Thoracic aorta (tissue), 2 donors: Measurements from ENCODE around the gene PANX2. TPM values are rescaled to one million over a fixed set of nuclear protein-coding genes. Genes with fewer than 3 reads are reported as not detected.
"Not testable (repeated sequence)": the region's sequence is repeated elsewhere in the genome, so short reads cannot be mapped to it uniquely, and the experiment has no call there.

ENCODE experiments used
- ATAC-seq: fragments of 150-250 bp; one replicate; pipeline ENCODE4 v1.8.0; 2017; ENCODE audit warnings: low read depth; ENCODE audit not compliant: insufficient number of reproducible peaks, low FRiP score
- DNase-seq: peaks from one replicate; pipeline ENCODE4 v3.0.0-alpha.2; 2020; ENCODE audit warnings: low spot score
- H3K27ac ChIP-seq, 2 donors: fragments of 200-600 bp; sonication (generic); 1 replicate in 1 of 2; 2 replicates in 1 of 2; pipeline ENCODE4 v1.5.1; 2016; ENCODE audit warnings: mild to moderate bottlenecking in 2 of 2, moderate library complexity in 2 of 2
- H3K27me3 ChIP-seq: fragments of 200-600 bp; sonication (generic); replicated peaks from 2 replicates; pipeline ENCODE4 v1.6.0; 2016; ENCODE audit warnings: mild to moderate bottlenecking; ENCODE audit not compliant: insufficient read depth
- H3K36me3 ChIP-seq: fragments of 200-600 bp; sonication (generic); one replicate; pipeline ENCODE4 v1.5.1; 2016
- H3K4me1 ChIP-seq, 2 donors: fragments of 200-600 bp; sonication (generic); 1 replicate in 1 of 2; 2 replicates in 1 of 2; pipeline versions ENCODE4 v1.5.1 to v1.6.0; 2016; ENCODE audit warnings: low read depth in 2 of 2, mild to moderate bottlenecking in 1 of 2; ENCODE audit not compliant: control insufficient read depth in 1 of 2
- H3K4me3 ChIP-seq: fragments of 200-600 bp; sonication (generic); 2 replicates; pipeline ENCODE4 v1.5.1; 2016; ENCODE audit warnings: mild to moderate bottlenecking
- H3K9me3 ChIP-seq: fragments of 200-600 bp; sonication (generic); 2 replicates; pipeline ENCODE4 v1.5.1; 2016
- CTCF ChIP-seq: fragments of 200-600 bp; sonication (generic); IDR thresholded peaks from one replicate; pipeline ENCODE4 v1.5.1; 2019; ENCODE audit warnings: antibody characterized with exemption
- total RNA-seq, 2 donors: library from RNA; depleted of rRNA; stranded (reverse); fragments of >200 nt; gene quantifications; one replicate each; pipeline versions ENCODE4 v1.1.0 to v1.2.3, GENCODE V29; 2016

The PANX2 gene
- total RNA-seq, 2 donors from 2014 or later = 2.5 to 4.1 TPM

GRCh38 chr22:50143096-50143495 is 27.4 kb upstream of the PANX2 start:
- H3K27ac ChIP-seq = no peak overlapping the region
- no peak for DNase-seq
- TF ChIP-seq CTCF = no peak
- no peak overlapping the region for H3K4me3 ChIP-seq
- H3K36me3 ChIP-seq = no peaks in the 10 kb centered on the region
- peaks cover 4 to 14% of the 10 kb centered on the region in 2 donors for H3K4me1 ChIP-seq
- no peaks in the 10 kb centered on the region for H3K27me3 ChIP-seq
- ATAC-seq = no peak
- H3K9me3 ChIP-seq = no peaks in the 10 kb centered on the region

DNA sequence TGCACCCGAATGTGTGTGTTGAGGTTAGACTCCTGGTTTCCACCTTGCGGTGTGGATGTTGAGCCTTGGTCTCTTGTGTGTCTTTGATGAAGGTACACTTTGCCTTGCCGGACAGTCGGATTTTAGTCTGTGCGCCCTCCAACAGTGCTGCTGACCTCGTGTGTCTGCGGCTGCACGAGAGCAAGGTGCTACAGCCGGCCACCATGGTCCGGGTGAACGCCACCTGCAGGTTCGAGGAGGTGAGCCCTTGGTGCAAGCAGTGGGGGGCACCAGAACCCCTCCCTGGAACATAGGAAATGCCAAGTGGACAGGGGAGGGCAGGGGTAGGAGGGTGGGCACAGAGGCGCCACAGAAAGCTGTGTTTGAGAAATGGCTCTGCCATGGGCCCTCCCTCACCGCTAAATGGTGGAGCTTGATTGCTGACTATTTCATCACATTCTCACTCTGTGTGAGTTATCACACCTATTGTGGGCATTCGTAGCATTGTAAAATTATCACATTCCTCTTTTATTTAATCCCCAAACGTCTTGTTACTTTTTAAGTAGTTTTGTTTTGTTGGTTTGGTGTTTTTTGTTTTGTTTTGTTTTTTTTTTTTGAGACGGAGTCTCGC is 26.4 kb upstream of the PANX2 start:
- TF ChIP-seq CTCF = no peak
- no peak for DNase-seq
- H3K36me3 ChIP-seq = no peaks in the 10 kb centered on the region

DNA sequence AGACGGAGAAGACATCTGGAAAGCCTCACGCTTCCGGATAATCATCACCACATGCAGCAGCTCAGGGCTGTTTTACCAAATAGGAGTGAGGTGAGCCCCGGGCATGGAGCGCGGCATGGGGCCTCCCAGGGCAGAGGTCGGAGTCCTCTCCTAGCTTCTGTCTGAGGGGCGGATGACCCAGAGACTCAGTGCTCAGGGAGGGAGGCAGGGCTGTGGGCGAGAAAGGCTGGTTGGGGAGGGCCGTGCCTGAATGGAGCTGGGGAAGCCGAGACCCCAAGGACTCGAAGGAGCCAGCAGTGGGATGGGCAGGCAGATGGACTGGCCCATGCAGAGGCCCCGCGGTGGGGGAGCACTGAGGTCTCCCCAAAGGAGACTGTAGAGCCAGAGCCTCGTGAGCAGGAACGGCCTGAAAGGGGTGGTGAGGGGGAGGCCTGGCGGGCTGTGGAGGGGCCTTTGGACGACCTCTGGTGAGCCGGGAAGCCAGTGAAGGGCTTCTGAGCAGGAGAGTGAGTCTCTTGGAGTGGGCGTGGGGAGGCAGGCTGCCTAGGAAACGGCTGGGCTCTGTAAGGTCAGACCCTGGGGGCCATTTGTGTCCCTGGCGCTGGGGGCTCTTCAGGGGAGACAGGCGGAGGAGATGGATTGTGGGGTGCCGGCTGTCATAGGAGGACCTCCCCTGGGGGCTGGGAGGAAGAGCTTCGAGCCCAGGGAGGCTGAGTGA is 24.7 kb upstream of the PANX2 start:
- no peak for ATAC-seq
- no peaks in the 10 kb centered on the region for H3K27me3 ChIP-seq
- peaks cover 4 to 14% of the 10 kb centered on the region in 2 donors for H3K4me1 ChIP-seq
- no peak overlapping the region for H3K4me3 ChIP-seq
- no peak overlapping the region for H3K27ac ChIP-seq
- no peaks in the 10 kb centered on the region for H3K36me3 ChIP-seq
- TF ChIP-seq CTCF = no peak
- DNase-seq = no peak
- H3K9me3 ChIP-seq = no peaks in the 10 kb centered on the region

More for the DNA sequence above, 26.4 kb upstream of the PANX2 start:
- Histone ChIP-seq H3K9me3 (no peaks in the 10 kb centered on the region), H3K27ac (no peak overlapping the region), H3K4me3 (no peak overlapping the region), H3K4me1 (peaks cover 4 to 14% of the 10 kb centered on the region in 2 donors), H3K27me3 (no peaks in the 10 kb centered on the region)
- no peak for ATAC-seq

DNA sequence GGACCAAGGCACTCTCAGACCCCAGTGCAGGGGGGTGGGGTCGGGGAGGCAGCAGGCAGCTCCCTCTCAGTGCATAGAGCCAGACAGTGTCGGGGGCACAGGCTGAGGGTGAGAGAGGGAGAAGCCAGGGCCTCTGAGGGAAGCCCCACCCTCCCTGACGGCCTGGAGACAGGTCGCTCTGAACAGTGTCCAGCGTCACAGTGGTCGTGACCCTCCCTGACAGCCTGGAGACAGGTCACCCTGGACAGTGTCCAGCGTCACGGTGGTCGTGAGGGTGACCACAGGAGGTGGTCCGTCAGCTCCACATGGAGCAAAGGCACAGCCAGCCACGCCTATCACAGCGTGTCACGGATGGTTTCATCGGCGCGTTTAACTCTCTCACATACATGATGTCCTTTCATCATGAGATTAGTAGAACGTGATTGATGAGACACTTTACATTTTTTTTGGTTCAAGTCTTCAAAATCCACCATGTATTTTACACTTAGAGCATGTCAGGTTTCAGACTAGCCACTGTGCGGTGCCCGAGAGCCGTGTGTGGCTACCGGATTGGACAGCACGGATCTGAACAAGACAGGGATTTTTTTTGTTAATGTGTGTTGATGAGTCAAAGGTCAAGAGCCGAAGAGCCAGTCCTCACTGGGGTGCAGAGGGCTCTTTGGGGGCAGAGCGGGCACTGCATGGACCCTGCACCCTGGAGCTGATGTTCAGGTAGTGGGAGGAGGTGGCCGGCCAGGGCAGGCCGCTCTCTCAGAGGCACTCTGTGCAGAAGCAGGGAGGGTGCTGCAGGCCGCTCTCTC is 23.9 kb upstream of the PANX2 start:
- no peak for ATAC-seq
- Histone ChIP-seq H3K9me3 (no peaks in the 10 kb centered on the region), H3K4me1 (peaks cover 3 to 6% of the 10 kb centered on the region in 2 donors), H3K4me3 (no peak overlapping the region), H3K27ac (no peak overlapping the region), H3K27me3 (no peaks in the 10 kb centered on the region), H3K36me3 (no peaks in the 10 kb centered on the region)
- DNase-seq = no peak
- TF ChIP-seq CTCF = peak; percentile 51

GRCh38 chr22:50147258-50148165 is 23.0 kb upstream of the PANX2 start:
- H3K4me3 ChIP-seq, H3K36me3 ChIP-seq, H3K9me3 ChIP-seq, ATAC-seq, DNase-seq, H3K27me3 ChIP-seq, H3K4me1 ChIP-seq, H3K27ac ChIP-seq: not testable (repeated sequence)
